KG1 (cell line): ENCODE measurements around the gene GABBR2.

Source experiments
- DNase-seq: peaks from one replicate; lab custom pipeline; 2025; lab: John Stamatoyannopoulos, UW

GABBR2 gene

GRCh38 chr9:98369471-98369870, 339.3 kb downstream of the GABBR2 start:
- DNase-seq: no peak

GRCh38 chr9:98369066-98369425, 339.7 kb downstream of the GABBR2 start:
- DNase-seq: no peak

GRCh38 chr9:98368366-98369065, 340.2 kb downstream of the GABBR2 start:
- no peak for DNase-seq

GRCh38 chr9:98367923-98368322, 340.8 kb downstream of the GABBR2 start:
- no peak for DNase-seq

GRCh38 chr9:98367371-98367900, 341.3 kb downstream of the GABBR2 start:
- DNase-seq: no peak

GRCh38 chr9:98365781-98366180, 343.0 kb downstream of the GABBR2 start:
- DNase-seq: no peak

- DNase-seq: no peak
Observed at GRCh38 chr9:98365227-98365669, 343.5 kb downstream of the GABBR2 start.

- no peak for DNase-seq
Observed at GRCh38 chr9:98364086-98364485, 344.6 kb downstream of the GABBR2 start.

GRCh38 chr9:98363644-98364043, 345.1 kb downstream of the GABBR2 start:
- DNase-seq: no peak

- no peak for DNase-seq
Observed at GRCh38 chr9:98362624-98363252, 346.0 kb downstream of the GABBR2 start.

- DNase-seq: no peak
Observed at GRCh38 chr9:98361645-98362044, 347.1 kb downstream of the GABBR2 start.

GRCh38 chr9:98360176-98360708, 348.5 kb downstream of the GABBR2 start:
- DNase-seq: no peak

GRCh38 chr9:98359569-98359968, 349.2 kb downstream of the GABBR2 start:
- no peak for DNase-seq

GRCh38 chr9:98357921-98358535, 350.7 kb downstream of the GABBR2 start:
- DNase-seq: no peak

GRCh38 chr9:98356953-98357690, 351.6 kb downstream of the GABBR2 start:
- no peak for DNase-seq

GRCh38 chr9:98356326-98356725, 352.4 kb downstream of the GABBR2 start:
- no peak for DNase-seq

- no peak for DNase-seq
Observed at GRCh38 chr9:98351370-98351769, 357.4 kb downstream of the GABBR2 start.

GRCh38 chr9:98347642-98348041, 361.1 kb downstream of the GABBR2 start:
- no peak for DNase-seq

GRCh38 chr9:98345011-98345410, 363.7 kb downstream of the GABBR2 start:
- DNase-seq: no peak

- no peak for DNase-seq
Observed at GRCh38 chr9:98344581-98344980, 364.2 kb downstream of the GABBR2 start.

- no peak for DNase-seq
Observed at GRCh38 chr9:98342820-98343210, 365.9 kb downstream of the GABBR2 start.
